GM23248 (cell line): ENCODE measurements around the gene IFFO2.

Experiments used
- EZH2 ChIP-seq: fragments of 200-600 bp; sonication (generic); IDR thresholded peaks from 2 replicates; pipeline ENCODE4 v1.6.1; 2018; ENCODE audit warnings: antibody characterized with exemption, mild to moderate bottlenecking; ENCODE audit not compliant: insufficient read depth, poor library complexity, severe bottlenecking
- EZH2phosphoT487 ChIP-seq: fragments of 200-600 bp; sonication (generic); IDR thresholded peaks from 2 replicates; pipeline ENCODE4 v1.6.1; 2018; ENCODE audit warnings: antibody characterized with exemption, moderate library complexity, mild to moderate bottlenecking, low read depth; ENCODE audit not compliant: insufficient read depth

DNA sequence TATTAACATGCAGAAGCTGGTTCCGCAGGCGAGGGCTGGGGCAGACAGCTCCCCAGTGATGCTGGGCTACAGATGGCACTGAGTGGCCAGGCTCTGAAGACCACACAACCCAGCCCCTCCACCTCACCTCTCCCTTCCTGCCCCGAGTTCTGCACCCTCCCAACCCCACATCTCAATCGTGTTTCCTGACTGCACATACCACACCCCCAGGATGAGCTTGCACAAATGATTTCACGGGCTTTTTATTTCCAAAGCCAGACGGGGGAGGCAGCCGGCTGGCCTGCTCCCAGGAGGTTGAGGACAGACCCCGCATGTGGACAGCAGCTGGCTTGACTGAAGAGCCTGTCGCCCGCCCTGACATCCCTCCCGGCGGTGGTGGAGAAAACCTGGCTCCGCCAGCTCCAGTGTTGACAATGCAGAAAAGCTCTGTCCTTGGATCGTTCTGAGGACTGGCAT, 32.7 kb downstream of the IFFO2 start:
- TF ChIP-seq EZH2 (no peak), EZH2phosphoT487 (no peak)
